HG02938 (cell line): ENCODE data around the gene TNFSF10.
"Not testable (repeated sequence)": the region's sequence is repeated elsewhere in the genome, so short reads cannot be mapped to it uniquely, and the experiment has no call there.

ENCODE experiments used
- ATAC-seq: cut with Tn5 transposase; IDR thresholded peaks from one replicate; pipeline ENCODE4 v1.9.1; 2021; ENCODE audit warnings: mild to moderate bottlenecking, moderate library complexity; ENCODE audit not compliant: unreplicated experiment

The TNFSF10 gene

GRCh38 chr3:172544404-172544803, 21.2 kb upstream of the TNFSF10 start:
- no peak for ATAC-seq

GRCh38 chr3:172543884-172544283, 20.7 kb upstream of the TNFSF10 start:
- no peak for ATAC-seq

- no peak for ATAC-seq
Measured at GRCh38 chr3:172543419-172543818, 20.2 kb upstream of the TNFSF10 start.

DNA sequence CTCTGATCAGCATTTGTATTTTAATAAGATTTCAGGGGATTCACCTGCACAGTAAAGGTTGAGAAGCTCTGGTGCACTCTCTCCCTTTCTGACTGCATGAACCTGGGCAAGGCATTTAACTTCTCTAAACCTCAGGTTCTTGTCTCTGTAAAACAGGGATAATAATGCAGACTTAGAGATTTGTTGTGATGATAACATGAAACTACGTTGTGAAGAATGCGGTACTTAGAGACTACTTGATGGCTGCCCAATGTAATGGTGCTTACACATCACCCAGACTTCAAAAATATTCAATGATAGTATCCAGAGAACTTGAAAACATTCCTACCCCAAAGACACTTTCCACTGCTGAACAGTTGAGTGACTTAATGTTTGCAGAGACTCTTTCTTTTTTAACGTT, 19.8 kb upstream of the TNFSF10 start:
- ATAC-seq = no peak

GRCh38 chr3:172541945-172542488, 18.8 kb upstream of the TNFSF10 start:
- ATAC-seq = no peak

DNA sequence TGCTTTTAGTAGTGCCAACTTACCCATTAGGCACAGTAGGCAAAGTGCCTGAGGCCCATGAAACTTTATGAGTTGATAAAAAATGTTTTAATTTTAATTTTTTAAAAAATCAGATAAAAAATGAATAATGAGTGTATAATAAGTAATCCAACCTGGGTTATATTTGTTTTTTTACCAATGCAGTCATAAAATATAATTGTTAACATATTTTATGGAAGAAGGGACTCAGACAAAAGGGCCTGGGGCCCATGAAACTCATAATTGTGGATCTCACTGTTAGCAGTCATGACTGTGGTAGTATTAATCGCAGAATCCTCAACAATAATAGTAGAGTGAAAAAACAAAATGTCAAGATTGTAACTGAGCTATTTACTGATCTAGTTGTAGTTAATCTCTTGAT, 16.8 kb upstream of the TNFSF10 start:
- no peak for ATAC-seq

DNA sequence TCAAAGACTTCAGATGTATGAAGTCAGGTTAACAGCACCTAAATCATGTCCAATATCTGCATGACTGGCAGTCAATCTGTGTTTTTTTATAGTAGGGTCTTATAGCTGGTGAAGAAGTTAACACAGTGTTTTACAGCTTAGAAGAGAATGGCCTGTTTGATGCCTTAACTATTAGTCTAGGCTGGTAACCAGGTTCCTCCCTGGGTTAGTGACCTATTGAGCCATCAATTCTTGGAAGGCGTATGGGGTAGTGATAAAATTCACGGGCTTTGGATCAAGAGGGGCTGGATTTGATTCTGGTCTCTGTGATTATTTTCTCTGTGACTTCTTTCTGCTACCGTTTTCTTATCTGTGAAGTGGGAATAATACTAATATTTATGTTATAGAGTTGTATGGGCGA, 16.0 kb upstream of the TNFSF10 start:
- no peak for ATAC-seq

DNA sequence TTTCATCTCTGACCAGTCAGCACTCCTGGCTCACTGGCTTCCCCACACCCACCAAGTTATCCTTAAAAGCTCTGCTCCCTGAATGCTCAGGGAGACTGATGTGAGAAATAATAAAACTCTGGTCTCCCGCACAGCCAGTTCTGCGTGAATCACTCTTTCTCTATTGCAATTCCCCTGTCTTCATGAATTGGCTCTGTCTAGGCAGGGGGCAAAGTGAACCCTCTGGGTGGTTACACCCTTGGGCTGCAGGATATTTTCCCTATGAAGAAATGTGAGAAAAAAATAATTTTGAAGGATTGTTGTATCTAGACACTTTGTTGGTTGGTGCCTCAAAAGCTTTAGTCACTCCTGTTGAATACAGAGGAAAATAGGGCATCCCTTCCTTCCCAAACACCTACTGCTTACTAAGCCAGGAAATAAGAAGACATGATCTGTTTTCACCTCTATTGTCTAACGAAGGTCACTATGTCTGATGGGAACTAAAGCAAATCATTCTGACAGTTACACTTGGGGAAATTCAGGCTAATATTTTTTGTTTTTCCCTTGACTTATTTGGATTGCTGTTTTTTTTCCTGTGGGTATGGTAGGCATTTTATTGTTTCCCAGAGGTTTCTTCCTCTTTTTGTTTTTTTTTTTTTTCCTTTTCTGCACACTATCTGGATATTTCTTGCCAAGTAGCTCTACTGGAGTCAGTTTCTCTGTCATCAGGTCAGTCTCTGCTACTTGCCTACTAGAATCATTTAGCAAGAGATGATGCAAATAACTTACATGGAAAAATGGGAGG, 15.3 kb upstream of the TNFSF10 start:
- no peak for ATAC-seq

- no peak for ATAC-seq
Measured at GRCh38 chr3:172537507-172538158, 14.4 kb upstream of the TNFSF10 start.

- ATAC-seq = no peak
Measured at GRCh38 chr3:172536993-172537419, 13.8 kb upstream of the TNFSF10 start.

DNA sequence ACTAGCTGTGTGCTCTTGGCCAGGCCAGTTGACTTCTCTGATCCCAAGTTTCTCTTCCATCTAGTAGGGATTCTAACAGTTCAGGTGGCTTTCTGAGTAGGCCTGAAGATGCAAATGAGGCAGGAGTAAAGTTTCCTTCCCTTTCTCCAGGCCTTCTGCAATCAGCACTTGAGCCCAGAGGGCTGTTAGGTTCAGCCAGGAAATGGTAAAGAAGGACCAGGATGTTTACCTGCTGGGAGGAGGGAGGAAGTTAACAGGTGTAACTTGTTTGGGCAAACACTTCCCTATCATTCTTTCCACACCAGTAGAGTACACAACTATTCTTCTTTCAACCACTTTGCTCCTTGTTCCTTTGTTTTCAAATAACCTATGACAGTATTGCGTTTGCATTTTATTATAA, 13.3 kb upstream of the TNFSF10 start:
- ATAC-seq = no peak

- ATAC-seq = no peak
Measured at GRCh38 chr3:172530566-172530965, 7.3 kb upstream of the TNFSF10 start.

DNA sequence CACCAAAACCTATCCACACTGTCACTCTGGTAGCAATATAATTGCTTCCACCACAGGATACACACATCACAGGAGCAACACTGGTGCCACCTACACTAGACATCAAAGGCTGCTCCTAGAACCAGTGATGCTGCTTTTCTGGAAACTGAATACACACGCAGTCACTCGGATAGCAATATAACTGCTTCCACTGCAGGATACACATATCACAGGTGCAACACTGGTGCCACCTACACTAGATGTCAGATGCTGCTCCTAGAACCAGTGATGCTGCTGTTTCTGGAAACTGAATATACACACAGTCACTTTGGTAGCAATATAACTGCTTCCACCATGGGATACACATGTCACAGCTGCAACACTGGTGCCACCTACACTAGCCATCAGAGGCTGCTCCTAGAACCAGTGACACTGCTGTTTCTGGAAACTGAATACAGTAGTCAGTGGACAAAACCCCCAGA, 6.9 kb upstream of the TNFSF10 start:
- no peak for ATAC-seq

DNA sequence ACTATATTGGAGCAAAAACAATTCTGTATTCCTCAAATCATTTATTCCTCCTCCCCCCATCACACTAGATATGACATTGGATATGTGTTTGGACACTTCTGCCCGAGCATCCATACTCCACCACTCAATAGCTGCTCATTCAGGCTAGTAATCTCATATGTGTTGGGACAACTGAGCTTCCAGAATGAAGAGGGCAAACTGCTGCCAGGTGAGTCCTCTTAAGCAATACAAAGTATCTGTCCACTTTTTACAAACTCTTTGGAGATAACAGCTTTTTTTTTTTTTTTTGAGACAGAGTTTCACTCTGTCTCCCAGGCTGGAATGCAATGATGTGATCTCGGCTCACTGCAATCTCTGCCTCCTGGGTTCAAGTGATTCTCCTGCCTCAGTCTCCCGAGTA, 5.4 kb upstream of the TNFSF10 start:
- no peak for ATAC-seq

- no peak for ATAC-seq
Measured at GRCh38 chr3:172527306-172527705, 4.1 kb upstream of the TNFSF10 start.

- ATAC-seq = no peak
Measured at GRCh38 chr3:172525116-172525613, 1.9 kb upstream of the TNFSF10 start.

DNA sequence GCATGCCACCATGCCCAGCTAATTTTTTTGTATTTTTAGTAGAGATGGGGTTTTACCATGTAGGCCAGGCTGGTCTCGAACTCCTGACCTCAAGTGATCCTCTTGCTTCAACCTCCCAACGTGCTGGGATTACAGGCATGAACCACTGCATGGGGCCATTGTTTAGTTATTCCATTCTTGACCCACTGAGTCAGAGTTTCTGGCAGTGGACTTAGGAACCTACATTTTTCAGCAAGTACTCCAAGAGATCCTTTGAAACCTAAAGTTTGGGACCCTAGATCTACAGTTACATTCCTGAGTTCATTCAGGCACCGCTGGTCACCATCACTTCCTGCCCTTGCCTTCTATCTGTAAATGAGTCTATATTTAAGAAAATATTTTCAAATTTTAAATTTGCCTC, 1.4 kb upstream of the TNFSF10 start:
- no peak for ATAC-seq

DNA sequence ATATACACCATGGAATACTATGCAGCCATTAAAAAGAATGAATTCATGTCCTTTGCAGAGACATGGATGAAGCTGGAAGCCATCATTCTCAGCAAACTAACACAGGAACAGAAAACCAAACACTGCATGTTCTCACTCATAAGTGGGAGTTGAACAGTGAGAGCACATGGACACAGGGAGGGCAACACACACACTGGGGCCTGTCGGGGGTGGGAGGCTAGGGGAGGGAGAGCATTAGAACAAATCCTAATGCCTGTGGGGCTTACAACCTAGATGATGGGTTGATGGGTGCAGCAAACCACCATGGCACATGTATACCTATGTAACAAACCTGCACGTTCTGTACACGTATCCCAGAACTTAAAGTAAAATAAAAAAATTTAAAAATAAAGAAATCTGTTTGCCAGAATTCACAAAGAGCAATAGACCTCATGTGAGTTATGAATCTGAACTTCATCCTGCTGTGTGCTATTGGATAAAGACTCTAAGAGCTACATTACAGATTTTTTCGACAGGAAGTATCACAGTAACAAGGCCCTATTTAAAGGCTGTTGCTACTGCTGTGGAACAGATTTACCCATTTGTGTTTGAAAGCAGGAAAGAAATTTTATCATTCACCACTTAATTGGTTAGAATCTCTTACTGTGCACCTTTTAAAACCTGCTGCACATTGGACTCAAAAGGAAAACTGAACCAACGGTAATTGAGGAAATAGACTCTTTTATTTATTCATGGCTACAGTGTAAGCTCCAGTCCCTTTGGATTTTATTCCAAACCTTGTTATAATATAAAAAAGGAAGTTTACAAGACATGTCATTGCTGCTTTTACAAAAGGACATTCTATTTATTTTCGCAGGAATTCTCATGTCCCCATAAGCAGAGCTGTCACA, 1.1 kb downstream of the TNFSF10 start:
- not testable (repeated sequence) for ATAC-seq

GRCh38 chr3:172520301-172520831, 2.9 kb downstream of the TNFSF10 start:
- peak; percentile 65 for ATAC-seq

DNA sequence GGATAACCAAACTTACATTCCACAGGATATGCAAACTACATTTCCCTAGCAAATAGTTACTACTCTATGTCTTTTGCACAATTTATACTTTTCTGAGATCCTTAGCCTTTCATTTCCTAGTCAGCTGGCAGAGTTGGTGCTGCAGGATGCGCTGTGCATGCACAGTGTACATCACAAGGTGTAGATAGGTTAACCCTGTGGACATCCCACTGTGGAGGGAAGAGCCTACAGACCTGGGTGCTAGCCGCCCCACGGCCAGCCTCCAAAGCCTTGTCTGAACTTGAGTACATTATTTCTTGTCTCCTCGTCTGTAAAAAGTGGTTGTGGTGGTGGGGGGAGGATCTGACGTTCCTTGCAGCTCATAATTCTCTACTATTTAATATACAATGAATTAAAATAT, 3.5 kb downstream of the TNFSF10 start:
- ATAC-seq = no peak
